ENCODE data around the gene ARMC7. TPM values are rescaled to one million over a fixed set of nuclear protein-coding genes. Genes with fewer than 3 reads are reported as not detected.

ARMC7 gene
- total and polyA plus RNA-seq, 2 donors (not counting 1 experiment from before 2014, with no cell fraction given) = 10.4 to 15.9 TPM

DNA sequence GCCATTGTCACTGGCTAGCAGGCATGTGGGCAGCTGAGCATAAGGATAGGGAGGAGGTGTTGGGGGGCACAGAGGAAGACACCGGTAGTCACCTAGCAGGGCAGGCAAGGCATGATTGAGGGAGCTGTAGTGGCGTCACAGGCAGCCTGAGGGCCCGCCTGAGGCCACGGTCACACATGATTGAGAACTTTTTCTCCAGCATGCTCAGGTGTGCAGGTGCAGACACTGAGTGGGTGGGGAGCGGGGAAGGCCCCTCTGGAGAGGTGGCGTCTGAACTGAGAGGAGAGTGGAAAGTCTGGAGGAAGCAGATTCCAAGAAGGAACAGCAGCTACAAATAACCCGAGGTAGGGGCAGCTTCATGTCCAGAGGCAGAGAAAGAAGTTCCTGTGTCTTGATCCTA, 10.9 kb upstream of the ARMC7 start:
- ChIA-PET POLR2A (no interaction called here), CTCF (interaction anchor here (1.1 to 1.4 kb wide), 2 partner anchors 15 to 137 kb away, joined by 3 to 4 read pairs; no protein-coding TSS in a partner anchor)
- no peak for TF ChIP-seq EZH2 (IDR thresholded peaks at IDR 0.05; ENCODE audit: borderline replicate concordance, insufficient read depth, low read depth, low read length, poor library complexity, severe bottlenecking)
- TF ChIP-seq, protein P1, sequence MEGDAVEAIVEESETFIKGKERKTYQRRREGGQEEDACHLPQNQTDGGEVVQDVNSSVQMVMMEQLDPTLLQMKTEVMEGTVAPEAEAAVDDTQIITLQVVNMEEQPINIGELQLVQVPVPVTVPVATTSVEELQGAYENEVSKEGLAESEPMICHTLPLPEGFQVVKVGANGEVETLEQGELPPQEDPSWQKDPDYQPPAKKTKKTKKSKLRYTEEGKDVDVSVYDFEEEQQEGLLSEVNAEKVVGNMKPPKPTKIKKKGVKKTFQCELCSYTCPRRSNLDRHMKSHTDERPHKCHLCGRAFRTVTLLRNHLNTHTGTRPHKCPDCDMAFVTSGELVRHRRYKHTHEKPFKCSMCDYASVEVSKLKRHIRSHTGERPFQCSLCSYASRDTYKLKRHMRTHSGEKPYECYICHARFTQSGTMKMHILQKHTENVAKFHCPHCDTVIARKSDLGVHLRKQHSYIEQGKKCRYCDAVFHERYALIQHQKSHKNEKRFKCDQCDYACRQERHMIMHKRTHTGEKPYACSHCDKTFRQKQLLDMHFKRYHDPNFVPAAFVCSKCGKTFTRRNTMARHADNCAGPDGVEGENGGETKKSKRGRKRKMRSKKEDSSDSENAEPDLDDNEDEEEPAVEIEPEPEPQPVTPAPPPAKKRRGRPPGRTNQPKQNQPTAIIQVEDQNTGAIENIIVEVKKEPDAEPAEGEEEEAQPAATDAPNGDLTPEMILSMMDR (IDR thresholded peaks at IDR 0.05) = no peak
- no peak overlapping the region for H3K4me3 Mint-ChIP-seq
- H3K4me3 ChIP-seq (ENCODE audit: control extremely low read depth in 1 of 5, extremely low read depth in 1 of 5, insufficient read depth in 1 of 5, low read depth in 2 of 5, low read length in 4 of 5) = no peak overlapping the region
- H3K27ac Mint-ChIP-seq = no peak overlapping the region
- ATAC-seq (ENCODE audit: low read depth) (no peak), DNase-seq (no peak)
- 78% methylated on average over 7 of the region's 7 CpGs for WGBS (ENCODE audit: insufficient coverage)
- H3K27me3 ChIP-seq (replicated peaks in 1 of 4; ENCODE audit: control extremely low read depth in 1 of 4, control insufficient read depth in 3 of 4, insufficient read depth in 4 of 4, low read length in 3 of 4) = no peaks in the 10 kb centered on the region
- intact Hi-C loops (cut with micrococcal nuclease) = no loop called here
- no peak overlapping the region for H3K9ac ChIP-seq (ENCODE audit: low read length)
- H3K9me3 ChIP-seq (ENCODE audit: control extremely low read depth in 1 of 3, control insufficient read depth in 2 of 3, insufficient read depth in 1 of 3, low read length in 2 of 3) = no peaks in the 10 kb centered on the region
- peaks cover 12% of the 10 kb centered on the region for H3K4me1 Mint-ChIP-seq
- no peaks in the 10 kb centered on the region for H3K79me2 ChIP-seq (ENCODE audit: control insufficient read depth, insufficient read depth, low read length)
- H3K9me3 Mint-ChIP-seq (ENCODE audit: insufficient read depth) = no peaks in the 10 kb centered on the region
- H3K27ac ChIP-seq (ENCODE audit: low read length in 2 of 2) = no peak overlapping the region
- H2AFZ ChIP-seq (ENCODE audit: insufficient read depth, low read depth, low read length, poor library complexity, severe bottlenecking) = no peak overlapping the region
- peaks cover 0 to 2% of the 10 kb centered on the region in 2 experiments for H3K36me3 ChIP-seq (replicated peaks in 1 of 2; ENCODE audit: control extremely low read depth in 1 of 2, control insufficient read depth in 1 of 2, extremely low read depth in 1 of 2, insufficient read depth in 2 of 2, low read length in 1 of 2)
- H4K20me1 ChIP-seq (ENCODE audit: control insufficient read depth, insufficient read depth, low read length, poor library complexity, severe bottlenecking) = no peaks in the 10 kb centered on the region
- no peak overlapping the region for H3K4me2 ChIP-seq (replicated peaks; ENCODE audit: low read depth, low read length, poor library complexity, severe bottlenecking)
- H3K4me1 ChIP-seq (ENCODE audit: control insufficient read depth in 2 of 2, insufficient read depth in 2 of 2, low read length in 2 of 2) = peaks cover 10 to 14% of the 10 kb centered on the region in 2 donors
- H3K27me3 Mint-ChIP-seq = no peaks in the 10 kb centered on the region

DNA sequence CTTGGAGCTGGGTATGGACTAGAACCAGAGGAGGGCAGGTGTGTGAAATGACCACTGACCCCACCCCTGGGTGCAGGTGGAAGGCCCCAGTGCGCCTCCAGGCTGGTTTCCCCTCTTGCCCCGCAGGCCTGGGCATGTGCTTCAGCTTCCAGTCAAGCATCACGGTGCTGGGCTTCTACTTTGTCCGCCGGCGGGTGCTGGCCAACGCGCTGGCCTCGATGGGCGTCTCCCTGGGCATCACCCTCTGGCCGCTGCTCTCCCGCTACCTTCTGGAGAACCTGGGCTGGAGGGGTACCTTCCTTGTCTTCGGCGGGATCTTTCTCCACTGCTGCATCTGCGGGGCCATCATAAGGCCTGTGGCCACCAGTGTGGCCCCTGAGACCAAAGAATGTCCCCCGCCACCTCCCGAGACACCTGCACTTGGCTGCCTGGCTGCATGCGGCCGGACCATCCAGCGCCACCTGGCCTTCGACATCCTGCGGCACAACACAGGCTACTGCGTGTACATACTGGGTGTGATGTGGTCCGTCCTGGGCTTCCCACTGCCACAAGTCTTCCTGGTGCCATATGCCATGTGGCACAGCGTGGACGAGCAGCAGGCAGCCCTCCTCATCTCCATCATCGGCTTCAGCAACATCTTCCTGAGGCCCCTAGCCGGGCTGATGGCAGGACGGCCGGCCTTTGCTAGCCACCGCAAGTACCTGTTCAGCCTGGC, 9.7 kb upstream of the ARMC7 start:
- no peak overlapping the region for H3K9ac ChIP-seq (ENCODE audit: low read length)
- intact Hi-C loops (cut with micrococcal nuclease) = no loop called here
- H3K9me3 Mint-ChIP-seq (ENCODE audit: insufficient read depth) = no peaks in the 10 kb centered on the region
- no peak for ATAC-seq (ENCODE audit: low read depth)
- H3K4me1 ChIP-seq (ENCODE audit: control insufficient read depth in 2 of 2, insufficient read depth in 2 of 2, low read length in 2 of 2) = peaks cover 10 to 14% of the 10 kb centered on the region in 2 donors
- peaks cover 0 to 2% of the 10 kb centered on the region in 2 experiments for H3K36me3 ChIP-seq (replicated peaks in 1 of 2; ENCODE audit: control extremely low read depth in 1 of 2, control insufficient read depth in 1 of 2, extremely low read depth in 1 of 2, insufficient read depth in 2 of 2, low read length in 1 of 2)
- H3K27me3 ChIP-seq (replicated peaks in 1 of 4; ENCODE audit: control extremely low read depth in 1 of 4, control insufficient read depth in 3 of 4, insufficient read depth in 4 of 4, low read length in 3 of 4) = no peaks in the 10 kb centered on the region
- no peak overlapping the region for H3K27ac ChIP-seq (ENCODE audit: low read length in 2 of 2)
- H3K9me3 ChIP-seq (ENCODE audit: control extremely low read depth in 1 of 3, control insufficient read depth in 2 of 3, insufficient read depth in 1 of 3, low read length in 2 of 3) = no peaks in the 10 kb centered on the region
- peaks cover 13% of the 10 kb centered on the region for H3K4me1 Mint-ChIP-seq
- H3K27me3 Mint-ChIP-seq = no peaks in the 10 kb centered on the region
- ChIA-PET POLR2A (no interaction called here), CTCF (interaction anchor here (1.4 kb wide), 1 partner anchor 14 kb away, joined by 4 read pairs; no protein-coding TSS in a partner anchor)
- no peaks in the 10 kb centered on the region for H4K20me1 ChIP-seq (ENCODE audit: control insufficient read depth, insufficient read depth, low read length, poor library complexity, severe bottlenecking)
- 97% methylated on average over 31 of the region's 31 CpGs for WGBS (ENCODE audit: insufficient coverage)
- no peak for DNase-seq
- no peak overlapping the region for H3K4me3 Mint-ChIP-seq
- no peaks in the 10 kb centered on the region for H3K79me2 ChIP-seq (ENCODE audit: control insufficient read depth, insufficient read depth, low read length)
- no peak for TF ChIP-seq EZH2 (IDR thresholded peaks at IDR 0.05; ENCODE audit: borderline replicate concordance, insufficient read depth, low read depth, low read length, poor library complexity, severe bottlenecking)
- TF ChIP-seq, protein P1 (IDR thresholded peaks at IDR 0.05) = no peak
- H3K4me3 ChIP-seq (ENCODE audit: control extremely low read depth in 1 of 5, extremely low read depth in 1 of 5, insufficient read depth in 1 of 5, low read depth in 2 of 5, low read length in 4 of 5) = no peak overlapping the region
- no peak overlapping the region for H3K4me2 ChIP-seq (replicated peaks; ENCODE audit: low read depth, low read length, poor library complexity, severe bottlenecking)
- no peak overlapping the region for H2AFZ ChIP-seq (ENCODE audit: insufficient read depth, low read depth, low read length, poor library complexity, severe bottlenecking)
- H3K27ac Mint-ChIP-seq = no peak overlapping the region

Measured in B cell (primary cell).